GM12865 (cell line): ENCODE data around the gene PPIF.

ENCODE experiments used
- DNase-seq: peaks from one replicate; pipeline ENCODE4 v3.0.0; 2010; ENCODE audit warnings: low read depth
- H3K4me3 ChIP-seq: 2 replicates; pipeline ENCODE4 v1.5.1; 2011; ENCODE audit warnings: mild to moderate bottlenecking, low read depth, low read length, control low read depth
- CTCF ChIP-seq: IDR thresholded peaks from 2 replicates; pipeline ENCODE4 v1.5.1; 2011; ENCODE audit warnings: low read length, control low read depth, low read depth, inconsistent platforms; ENCODE audit not compliant: insufficient read depth; ENCODE audit errors: missing control alignments

Gene PPIF

GRCh38 chr10:79374312-79375191 lies 27.3 kb downstream of the PPIF start:
- peak; percentile 95 for TF ChIP-seq CTCF
- DNase-seq, result peak; percentile 66
- no peak overlapping the region for H3K4me3 ChIP-seq

- DNase-seq, result no peak
- TF ChIP-seq CTCF, result no peak
- no peak overlapping the region for H3K4me3 ChIP-seq
These were observed 28.2 kb downstream of the PPIF start for GRCh38 chr10:79375321-79376077.

- TF ChIP-seq CTCF, result no peak
- no peak for DNase-seq
- no peak overlapping the region for H3K4me3 ChIP-seq
These were observed 28.9 kb downstream of the PPIF start for GRCh38 chr10:79376078-79376628.

DNA sequence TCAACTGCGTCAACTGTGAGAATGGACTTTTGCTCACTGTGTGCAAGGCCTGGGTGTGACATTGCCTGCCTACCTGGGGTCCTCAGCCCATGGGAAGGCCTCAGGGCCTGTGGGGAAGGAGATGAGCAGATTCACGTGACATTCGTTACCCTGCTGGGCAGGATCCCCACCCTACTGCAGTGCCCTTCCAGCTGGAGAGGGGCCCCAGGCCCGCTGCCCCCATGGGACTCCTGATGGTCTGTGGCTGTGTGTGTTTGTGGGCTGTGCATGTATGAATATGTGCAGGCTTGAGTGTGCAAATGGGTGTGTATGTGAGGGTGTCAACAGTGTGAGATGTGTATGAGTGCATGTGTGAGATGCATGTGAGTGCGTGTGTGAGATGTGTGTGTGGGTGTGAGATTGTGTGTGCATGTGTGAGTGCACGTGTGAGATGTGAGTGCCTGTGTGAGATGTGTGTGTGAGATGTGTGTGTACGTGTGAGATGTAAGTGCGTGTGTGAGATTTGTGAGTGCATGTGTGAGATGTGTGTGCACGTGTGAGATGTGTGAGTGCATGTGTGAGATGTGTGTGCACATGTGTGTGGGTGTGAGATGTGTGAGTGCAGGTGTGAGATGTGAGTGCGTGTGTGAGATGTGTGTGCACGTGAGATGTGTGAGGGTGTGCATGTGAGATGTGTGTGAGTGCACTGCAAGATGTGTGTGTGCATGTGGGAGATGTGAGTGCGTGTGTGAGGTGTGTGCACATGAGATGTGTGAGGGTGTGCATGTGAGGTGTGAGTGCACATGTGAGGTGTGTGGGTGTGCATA lies 29.7 kb downstream of the PPIF start:
- H3K4me3 ChIP-seq, result no peak overlapping the region
- no peak for TF ChIP-seq CTCF
- DNase-seq, result no peak

DNA sequence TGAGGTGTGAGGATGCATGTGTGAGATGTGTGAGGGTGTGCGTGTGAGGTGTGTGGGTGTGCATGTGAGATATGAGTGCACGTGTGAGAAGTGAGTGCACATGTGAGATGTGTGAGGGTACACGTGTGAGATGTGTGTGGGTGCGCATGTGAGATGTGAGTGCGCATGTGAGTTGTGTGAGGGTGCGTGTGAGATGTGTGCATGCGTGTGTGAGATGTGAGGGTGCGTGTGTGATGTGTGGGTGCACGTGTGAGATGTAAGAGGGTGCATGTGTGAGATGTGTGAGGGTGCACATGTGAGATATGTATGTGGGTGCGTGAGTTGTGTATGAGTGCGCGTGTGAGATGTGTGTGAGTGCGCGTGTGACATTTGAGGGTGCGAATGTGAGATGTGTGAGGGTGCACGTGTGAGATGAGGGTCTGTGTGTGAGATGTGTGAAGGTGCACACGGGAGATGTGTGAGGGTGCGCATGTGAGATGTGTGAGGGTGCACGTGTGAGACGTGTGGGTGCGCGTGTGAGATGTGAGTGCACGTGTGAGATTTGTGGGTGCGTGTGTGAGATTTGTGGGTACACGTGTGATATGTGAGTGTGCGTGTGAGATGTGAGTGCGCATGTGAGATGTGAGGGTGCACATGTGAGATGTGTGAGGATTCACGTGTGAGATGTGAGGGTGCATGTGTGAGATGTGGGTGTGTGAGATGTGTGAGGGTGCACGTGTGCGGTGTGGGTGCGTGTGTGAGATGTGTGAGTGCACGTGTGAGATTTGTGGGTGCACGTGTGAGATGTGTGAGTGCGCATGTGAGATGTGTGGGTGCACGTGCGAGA lies 30.5 kb downstream of the PPIF start:
- TF ChIP-seq CTCF, result no peak
- H3K4me3 ChIP-seq, result no peak overlapping the region
- DNase-seq, result no peak

- TF ChIP-seq CTCF, result no peak
- no peak overlapping the region for H3K4me3 ChIP-seq
- no peak for DNase-seq
These were observed 31.0 kb downstream of the PPIF start for GRCh38 chr10:79378383-79378646.
